Measurements from ENCODE around the gene WDFY4.

Gene WDFY4

GRCh38 chr10:48905311-48905710, 220.6 kb downstream of the WDFY4 start:
- Mint-ChIP-seq H3K4me3 (no peak overlapping the region), H3K27ac (ENCODE audit: low read depth) (no peak overlapping the region), H3K9me3 (no peaks in the 10 kb centered on the region), H3K4me1 (no peaks in the 10 kb centered on the region), H3K27me3 (peaks cover 13% of the 10 kb centered on the region), H3K36me3 (ENCODE audit: insufficient read depth) (peaks cover 3% of the 10 kb centered on the region)
- DNase-seq (ENCODE audit: low spot score in 2 of 2) (no peak), ATAC-seq (replicated peaks; ENCODE audit: extremely low read depth, poor library complexity, severe bottlenecking) (no peak)

GRCh38 chr10:48906841-48907240, 222.2 kb downstream of the WDFY4 start:
- no peak for ATAC-seq (replicated peaks; ENCODE audit: extremely low read depth, poor library complexity, severe bottlenecking)
- no peaks in the 10 kb centered on the region for H3K9me3 Mint-ChIP-seq
- H3K4me3 Mint-ChIP-seq, result no peak overlapping the region
- peaks cover 7% of the 10 kb centered on the region for H3K36me3 Mint-ChIP-seq (ENCODE audit: insufficient read depth)
- no peaks in the 10 kb centered on the region for H3K4me1 Mint-ChIP-seq
- DNase-seq (ENCODE audit: low spot score in 2 of 2), result no peak
- no peak overlapping the region for H3K27ac Mint-ChIP-seq (ENCODE audit: low read depth)
- peaks cover 20% of the 10 kb centered on the region for H3K27me3 Mint-ChIP-seq

GRCh38 chr10:48907730-48908129, 223.1 kb downstream of the WDFY4 start:
- H3K36me3 Mint-ChIP-seq (ENCODE audit: insufficient read depth), result peaks cover 7% of the 10 kb centered on the region
- no peaks in the 10 kb centered on the region for H3K4me1 Mint-ChIP-seq
- H3K4me3 Mint-ChIP-seq, result no peak overlapping the region
- ATAC-seq (replicated peaks; ENCODE audit: extremely low read depth, poor library complexity, severe bottlenecking) (no peak), DNase-seq (ENCODE audit: low spot score in 2 of 2) (no peak)
- no peaks in the 10 kb centered on the region for H3K9me3 Mint-ChIP-seq
- no peak overlapping the region for H3K27ac Mint-ChIP-seq (ENCODE audit: low read depth)
- H3K27me3 Mint-ChIP-seq, result peaks cover 20% of the 10 kb centered on the region

- H3K27me3 Mint-ChIP-seq, result peaks cover 32% of the 10 kb centered on the region
- peaks cover 9% of the 10 kb centered on the region for H3K36me3 Mint-ChIP-seq (ENCODE audit: insufficient read depth)
- no peak overlapping the region for H3K27ac Mint-ChIP-seq (ENCODE audit: low read depth)
- H3K4me1 Mint-ChIP-seq, result no peaks in the 10 kb centered on the region
- H3K4me3 Mint-ChIP-seq, result no peak overlapping the region
- ATAC-seq (replicated peaks; ENCODE audit: extremely low read depth, poor library complexity, severe bottlenecking), result no peak
- no peak for DNase-seq (ENCODE audit: low spot score in 2 of 2)
- no peaks in the 10 kb centered on the region for H3K9me3 Mint-ChIP-seq
These were observed 225.9 kb downstream of the WDFY4 start for GRCh38 chr10:48910548-48910947.

- H3K36me3 Mint-ChIP-seq (ENCODE audit: insufficient read depth), result peaks cover 7% of the 10 kb centered on the region
- H3K9me3 Mint-ChIP-seq, result no peaks in the 10 kb centered on the region
- no peaks in the 10 kb centered on the region for H3K4me1 Mint-ChIP-seq
- no peak for DNase-seq (ENCODE audit: low spot score in 2 of 2)
- H3K27ac Mint-ChIP-seq (ENCODE audit: low read depth), result no peak overlapping the region
- ATAC-seq (replicated peaks; ENCODE audit: extremely low read depth, poor library complexity, severe bottlenecking), result no peak
- no peak overlapping the region for H3K4me3 Mint-ChIP-seq
- peaks cover 44% of the 10 kb centered on the region for H3K27me3 Mint-ChIP-seq
These were observed 229.0 kb downstream of the WDFY4 start for GRCh38 chr10:48913674-48914073.

GRCh38 chr10:48923748-48924147, 239.1 kb downstream of the WDFY4 start:
- Mint-ChIP-seq H3K27ac (ENCODE audit: low read depth) (no peak overlapping the region), H3K27me3 (peaks cover 5% of the 10 kb centered on the region), H3K9me3 (no peaks in the 10 kb centered on the region), H3K4me3 (no peak overlapping the region), H3K36me3 (ENCODE audit: insufficient read depth) (no peaks in the 10 kb centered on the region), H3K4me1 (no peaks in the 10 kb centered on the region)
- ATAC-seq (replicated peaks; ENCODE audit: extremely low read depth, poor library complexity, severe bottlenecking) (no peak), DNase-seq (ENCODE audit: low spot score in 2 of 2) (no peak)

- ATAC-seq (replicated peaks; ENCODE audit: extremely low read depth, poor library complexity, severe bottlenecking), result no peak
- H3K36me3 Mint-ChIP-seq (ENCODE audit: insufficient read depth), result no peaks in the 10 kb centered on the region
- no peak for DNase-seq (ENCODE audit: low spot score in 2 of 2)
- H3K9me3 Mint-ChIP-seq, result no peaks in the 10 kb centered on the region
- H3K4me3 Mint-ChIP-seq, result no peak overlapping the region
- peaks cover 12% of the 10 kb centered on the region for H3K27me3 Mint-ChIP-seq
- no peaks in the 10 kb centered on the region for H3K4me1 Mint-ChIP-seq
- no peak overlapping the region for H3K27ac Mint-ChIP-seq (ENCODE audit: low read depth)
These were observed 240.3 kb downstream of the WDFY4 start for GRCh38 chr10:48924988-48925387.

- no peak for DNase-seq (ENCODE audit: low spot score in 2 of 2)
- peaks cover 20% of the 10 kb centered on the region for H3K27me3 Mint-ChIP-seq
- H3K27ac Mint-ChIP-seq (ENCODE audit: low read depth), result no peak overlapping the region
- H3K9me3 Mint-ChIP-seq, result no peaks in the 10 kb centered on the region
- no peak for ATAC-seq (replicated peaks; ENCODE audit: extremely low read depth, poor library complexity, severe bottlenecking)
- H3K4me1 Mint-ChIP-seq, result no peaks in the 10 kb centered on the region
- no peak overlapping the region for H3K4me3 Mint-ChIP-seq
- H3K36me3 Mint-ChIP-seq (ENCODE audit: insufficient read depth), result no peaks in the 10 kb centered on the region
These were observed 241.6 kb downstream of the WDFY4 start for GRCh38 chr10:48926255-48926654.

GRCh38 chr10:48926764-48927540, 242.3 kb downstream of the WDFY4 start:
- H3K27ac Mint-ChIP-seq (ENCODE audit: low read depth), result no peak overlapping the region
- H3K4me1 Mint-ChIP-seq, result no peaks in the 10 kb centered on the region
- no peaks in the 10 kb centered on the region for H3K9me3 Mint-ChIP-seq
- H3K27me3 Mint-ChIP-seq, result peaks cover 20% of the 10 kb centered on the region
- ATAC-seq (replicated peaks; ENCODE audit: extremely low read depth, poor library complexity, severe bottlenecking), result no peak
- no peak for DNase-seq (ENCODE audit: low spot score in 2 of 2)
- H3K4me3 Mint-ChIP-seq, result no peak overlapping the region
- no peaks in the 10 kb centered on the region for H3K36me3 Mint-ChIP-seq (ENCODE audit: insufficient read depth)

- peaks cover 20% of the 10 kb centered on the region for H3K27me3 Mint-ChIP-seq
- peaks cover 2% of the 10 kb centered on the region for H3K36me3 Mint-ChIP-seq (ENCODE audit: insufficient read depth)
- H3K4me1 Mint-ChIP-seq, result no peaks in the 10 kb centered on the region
- no peaks in the 10 kb centered on the region for H3K9me3 Mint-ChIP-seq
- H3K27ac Mint-ChIP-seq (ENCODE audit: low read depth), result no peak overlapping the region
- no peak for DNase-seq (ENCODE audit: low spot score in 2 of 2)
- no peak overlapping the region for H3K4me3 Mint-ChIP-seq
- ATAC-seq (replicated peaks; ENCODE audit: extremely low read depth, poor library complexity, severe bottlenecking), result no peak
These were observed 244.8 kb downstream of the WDFY4 start for GRCh38 chr10:48929413-48929990.

GRCh38 chr10:48931188-48931587, 246.5 kb downstream of the WDFY4 start:
- no peak overlapping the region for H3K27ac Mint-ChIP-seq (ENCODE audit: low read depth)
- DNase-seq (ENCODE audit: low spot score in 2 of 2), result no peak
- no peak overlapping the region for H3K4me3 Mint-ChIP-seq
- H3K9me3 Mint-ChIP-seq, result no peaks in the 10 kb centered on the region
- H3K36me3 Mint-ChIP-seq (ENCODE audit: insufficient read depth), result peaks cover 2% of the 10 kb centered on the region
- no peak for ATAC-seq (replicated peaks; ENCODE audit: extremely low read depth, poor library complexity, severe bottlenecking)
- H3K4me1 Mint-ChIP-seq, result no peaks in the 10 kb centered on the region
- H3K27me3 Mint-ChIP-seq, result peaks cover 20% of the 10 kb centered on the region

- H3K4me3 Mint-ChIP-seq, result no peak overlapping the region
These were observed 248.4 kb downstream of the WDFY4 start for GRCh38 chr10:48932831-48933664.

More at GRCh38 chr10:48932831-48933664, 248.4 kb downstream of the WDFY4 start:
- H3K9me3 Mint-ChIP-seq, result no peaks in the 10 kb centered on the region
- DNase-seq (ENCODE audit: low spot score in 2 of 2), result no peak
- no peak for ATAC-seq (replicated peaks; ENCODE audit: extremely low read depth, poor library complexity, severe bottlenecking)
- H3K4me1 Mint-ChIP-seq, result no peaks in the 10 kb centered on the region
- H3K27me3 Mint-ChIP-seq, result peaks cover 20% of the 10 kb centered on the region
- no peak overlapping the region for H3K27ac Mint-ChIP-seq (ENCODE audit: low read depth)
- peaks cover 2% of the 10 kb centered on the region for H3K36me3 Mint-ChIP-seq (ENCODE audit: insufficient read depth)
